Measurements from ENCODE around the gene PRTG. TPM values are rescaled to one million over a fixed set of nuclear protein-coding genes. Genes with fewer than 3 reads are reported as not detected.
"Not testable (repeated sequence)": the region's sequence is repeated elsewhere in the genome, so short reads cannot be mapped to it uniquely, and the experiment has no call there.

The PRTG gene
- total RNA-seq, 4 donors from 2014 or later: 0.05 to 2.0 (median 0.65) TPM

GRCh38 chr15:55694652-55695150 is 48.3 kb downstream of the PRTG start:
- Histone ChIP-seq H3K36me3 (no peaks in the 10 kb centered on the region), H3K4me3 (no peak overlapping the region), H3K4me1 (no peaks in the 10 kb centered on the region), H3K9me3 (no peaks in the 10 kb centered on the region), H3K27me3 (no peaks in the 10 kb centered on the region), H3K27ac (no peak overlapping the region)
- in situ Hi-C loops (cut with MboI; ENCODE audit: low sequenced_read_pairs in 4 of 4): no loop called here
- intact Hi-C loops (cut with DNase I; ENCODE audit: low total_unique reads): no loop called here
- TF ChIP-seq, protein P1, sequence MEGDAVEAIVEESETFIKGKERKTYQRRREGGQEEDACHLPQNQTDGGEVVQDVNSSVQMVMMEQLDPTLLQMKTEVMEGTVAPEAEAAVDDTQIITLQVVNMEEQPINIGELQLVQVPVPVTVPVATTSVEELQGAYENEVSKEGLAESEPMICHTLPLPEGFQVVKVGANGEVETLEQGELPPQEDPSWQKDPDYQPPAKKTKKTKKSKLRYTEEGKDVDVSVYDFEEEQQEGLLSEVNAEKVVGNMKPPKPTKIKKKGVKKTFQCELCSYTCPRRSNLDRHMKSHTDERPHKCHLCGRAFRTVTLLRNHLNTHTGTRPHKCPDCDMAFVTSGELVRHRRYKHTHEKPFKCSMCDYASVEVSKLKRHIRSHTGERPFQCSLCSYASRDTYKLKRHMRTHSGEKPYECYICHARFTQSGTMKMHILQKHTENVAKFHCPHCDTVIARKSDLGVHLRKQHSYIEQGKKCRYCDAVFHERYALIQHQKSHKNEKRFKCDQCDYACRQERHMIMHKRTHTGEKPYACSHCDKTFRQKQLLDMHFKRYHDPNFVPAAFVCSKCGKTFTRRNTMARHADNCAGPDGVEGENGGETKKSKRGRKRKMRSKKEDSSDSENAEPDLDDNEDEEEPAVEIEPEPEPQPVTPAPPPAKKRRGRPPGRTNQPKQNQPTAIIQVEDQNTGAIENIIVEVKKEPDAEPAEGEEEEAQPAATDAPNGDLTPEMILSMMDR (IDR thresholded peaks at IDR 0.05 in 4 of 5, conservative IDR thresholded peaks at IDR 0.05 in 1 of 5): no peak
- no peak for TF ChIP-seq POLR2A (IDR thresholded peaks at IDR 0.05)
- no peak for DNase-seq
- ATAC-seq: no peak

- H3K27ac ChIP-seq; intact Hi-C loops (cut with DNase I; ENCODE audit: low total_unique reads); DNase-seq; in situ Hi-C loops (cut with MboI; ENCODE audit: low sequenced_read_pairs in 4 of 4); H3K4me1 ChIP-seq; H3K9me3 ChIP-seq; H3K27me3 ChIP-seq; H3K36me3 ChIP-seq; ATAC-seq; H3K4me3 ChIP-seq: not testable (repeated sequence)
Measured at GRCh38 chr15:55693116-55693515, 49.8 kb downstream of the PRTG start.

DNA sequence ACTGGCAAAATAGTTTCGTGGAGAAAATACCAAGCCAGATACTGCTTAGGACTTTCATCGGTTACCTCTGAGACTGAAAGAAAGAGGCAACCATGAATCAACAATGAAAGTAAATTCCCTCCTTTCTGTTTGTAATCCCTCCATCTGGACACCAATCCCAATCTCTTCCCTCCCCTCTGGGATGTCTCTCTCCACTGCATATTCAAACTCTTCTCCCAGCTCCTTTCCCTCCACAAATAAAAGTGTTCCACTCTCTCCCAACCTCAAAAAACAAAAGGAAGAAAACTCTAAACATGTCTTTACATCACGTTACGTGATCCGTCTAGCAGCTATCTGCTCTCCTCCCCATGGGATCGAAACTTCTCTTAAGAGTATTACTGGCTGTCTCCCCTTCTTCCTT is 55.2 kb downstream of the PRTG start:
- Histone ChIP-seq H3K27ac (no peak overlapping the region), H3K9me3 (no peaks in the 10 kb centered on the region), H3K4me1 (no peaks in the 10 kb centered on the region), H3K36me3 (no peaks in the 10 kb centered on the region), H3K4me3 (no peak overlapping the region), H3K27me3 (no peaks in the 10 kb centered on the region)
- in situ Hi-C loops (cut with MboI; ENCODE audit: low sequenced_read_pairs in 4 of 4): no loop called here
- intact Hi-C loops (cut with DNase I; ENCODE audit: low total_unique reads): no loop called here
- TF ChIP-seq POLR2A (IDR thresholded peaks at IDR 0.05): no peak
- TF ChIP-seq, protein P1 (IDR thresholded peaks at IDR 0.05 in 4 of 5, conservative IDR thresholded peaks at IDR 0.05 in 1 of 5): no peak
- no peak for ATAC-seq
- no peak for DNase-seq

GRCh38 chr15:55685286-55685685 is 57.7 kb downstream of the PRTG start:
- H3K9me3 ChIP-seq: no peaks in the 10 kb centered on the region
- no peaks in the 10 kb centered on the region for H3K36me3 ChIP-seq
- intact Hi-C loops (cut with DNase I; ENCODE audit: low total_unique reads): no loop called here
- in situ Hi-C loops (cut with MboI; ENCODE audit: low sequenced_read_pairs in 4 of 4): no loop called here
- TF ChIP-seq, protein P1 (IDR thresholded peaks at IDR 0.05 in 4 of 5, conservative IDR thresholded peaks at IDR 0.05 in 1 of 5): no peak
- TF ChIP-seq POLR2A (IDR thresholded peaks at IDR 0.05): no peak
- no peaks in the 10 kb centered on the region for H3K4me1 ChIP-seq
- ATAC-seq (no peak), DNase-seq (no peak)
- no peak overlapping the region for H3K27ac ChIP-seq
- no peak overlapping the region for H3K4me3 ChIP-seq
- no peaks in the 10 kb centered on the region for H3K27me3 ChIP-seq

GRCh38 chr15:55683376-55683775 is 59.6 kb downstream of the PRTG start:
- ATAC-seq (no peak), DNase-seq (no peak)
- Histone ChIP-seq H3K4me3 (no peak overlapping the region), H3K36me3 (no peaks in the 10 kb centered on the region), H3K9me3 (no peaks in the 10 kb centered on the region), H3K27ac (no peak overlapping the region), H3K27me3 (no peaks in the 10 kb centered on the region), H3K4me1 (no peaks in the 10 kb centered on the region)
- in situ Hi-C loops (cut with MboI; ENCODE audit: low sequenced_read_pairs in 4 of 4): no loop called here
- intact Hi-C loops (cut with DNase I; ENCODE audit: low total_unique reads): no loop called here
- TF ChIP-seq, protein P1 (IDR thresholded peaks at IDR 0.05 in 4 of 5, conservative IDR thresholded peaks at IDR 0.05 in 1 of 5): no peak
- TF ChIP-seq POLR2A (IDR thresholded peaks at IDR 0.05): no peak
